ENCODE results near the gene MLF2.
A peak's percentile ranks its signal among the peaks of the same experiment; 100 is the strongest.
"Not testable (repeated sequence)": the region's sequence is repeated elsewhere in the genome, so short reads cannot be mapped to it uniquely, and the experiment has no call there.

Gene MLF2

GRCh38 chr12:6766651-6767349 is 13.9 kb upstream of the MLF2 start:
- peak; percentile 55 to 95 (median 69) for DNase-seq
- intact Hi-C loops (cut with DNase I), result loop anchor here (2.0 kb wide), 1 partner anchor 14 kb away; the partner anchor contains the start of gene MLF2

- DNase-seq, result peak; percentile 32 to 96 (median 74)
- intact Hi-C loops (cut with DNase I), result loop anchor here (2.0 kb wide), 1 partner anchor 13 kb away; the partner anchor contains the start of gene MLF2
These were observed 13.0 kb upstream of the MLF2 start, which contains the start of gene PTMS for GRCh38 chr12:6765634-6766581. Gene PTMS, plus strand, starts transcription at chr12:6766363. Its CDS starts 343 bp downstream, at chr12:6766706.

- DNase-seq, result no peak
- intact Hi-C loops (cut with DNase I), result no loop called here
These were observed 12.2 kb upstream of the MLF2 start for GRCh38 chr12:6765048-6765633.

GRCh38 chr12:6764011-6764828 is 11.3 kb upstream of the MLF2 start:
- intact Hi-C loops (cut with DNase I), result no loop called here
- peak; percentile 60 to 99 (median 90) for DNase-seq

GRCh38 chr12:6763380-6763779 is 10.4 kb upstream of the MLF2 start:
- intact Hi-C loops (cut with DNase I), result no loop called here
- no peak for DNase-seq

- DNase-seq, result peak in 1 of 10 donors; percentile 33
- intact Hi-C loops (cut with DNase I), result no loop called here
These were observed 6.8 kb upstream of the MLF2 start for GRCh38 chr12:6759741-6760140.

GRCh38 chr12:6758506-6759095 is 5.7 kb upstream of the MLF2 start:
- intact Hi-C loops (cut with DNase I), result no loop called here

GRCh38 chr12:6757028-6757690 is 4.2 kb upstream of the MLF2 start:
- intact Hi-C loops (cut with DNase I), result no loop called here
- DNase-seq, result peak in 2 of 10 donors; percentile 29 to 57

More at GRCh38 chr12:6758506-6759095, 5.7 kb upstream of the MLF2 start:
- DNase-seq, result peak in 1 of 10 donors; percentile 2

GRCh38 chr12:6754411-6754810 is 1.5 kb upstream of the MLF2 start:
- intact Hi-C loops (cut with DNase I), result no loop called here

GRCh38 chr12:6753772-6754356 is 923 bp upstream of the MLF2 start:
- intact Hi-C loops (cut with DNase I), result loop anchor here (1.0 to 2.0 kb wide), 3 partner anchors 13 to 71 kb away; partner anchors contain the start of gene PTMS
- peak in 1 of 10 donors; percentile 29 for DNase-seq

More at GRCh38 chr12:6754411-6754810, 1.5 kb upstream of the MLF2 start:
- DNase-seq, result no peak

- intact Hi-C loops (cut with DNase I), result loop anchor here (2.0 kb wide), 1 partner anchor 14 kb away; the partner anchor contains the start of gene PTMS
- peak in 6 of 10 donors; percentile 17 to 87 (median 40) for DNase-seq
These were observed 597 bp downstream of the MLF2 start for GRCh38 chr12:6752167-6752920.

- DNase-seq, result no peak
- intact Hi-C loops (cut with DNase I), result loop anchor here (2.0 kb wide), 1 partner anchor 15 kb away; the partner anchor contains the start of gene PTMS
These were observed 1.2 kb downstream of the MLF2 start for GRCh38 chr12:6751767-6752166.

- DNase-seq, result no peak
- intact Hi-C loops (cut with DNase I), result no loop called here
These were observed 2.4 kb downstream of the MLF2 start for GRCh38 chr12:6750506-6750905.

GRCh38 chr12:6748761-6749160 is 4.2 kb downstream of the MLF2 start:
- DNase-seq, result no peak
- intact Hi-C loops (cut with DNase I), result no loop called here

- intact Hi-C loops (cut with DNase I), result no loop called here
- no peak for DNase-seq
These were observed 5.7 kb downstream of the MLF2 start for GRCh38 chr12:6747216-6747615.

- DNase-seq, result peak in 1 of 10 donors; percentile 62
- intact Hi-C loops (cut with DNase I), result no loop called here
These were observed 7.0 kb downstream of the MLF2 start for GRCh38 chr12:6745741-6746525.

GRCh38 chr12:6743300-6743699 is 9.6 kb downstream of the MLF2 start:
- DNase-seq, result peak in 1 of 10 donors; percentile 1
- intact Hi-C loops (cut with DNase I), result not testable (repeated sequence)
